ENCODE measurements around the gene HMOX1.

DNA sequence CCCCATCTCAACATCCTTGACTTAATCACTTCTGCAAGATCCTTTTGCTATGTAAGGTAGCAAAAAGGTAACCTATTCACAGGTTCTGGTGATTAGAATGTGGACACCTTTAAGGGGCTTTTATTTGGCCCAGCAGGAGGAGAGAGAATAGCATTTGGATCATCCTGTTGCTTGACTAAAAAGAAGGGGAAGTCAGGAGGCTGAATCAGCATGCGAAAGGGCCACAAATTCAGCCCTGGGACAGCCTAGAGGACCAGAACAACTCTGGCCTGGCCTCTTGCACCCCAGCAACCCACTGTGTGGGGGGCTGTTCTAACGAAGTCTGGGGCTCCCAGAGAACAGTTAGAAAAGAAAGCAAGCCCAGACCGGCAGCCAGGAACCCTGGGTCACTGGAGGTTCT, 3.2 kb upstream of the HMOX1 start:
- no peak for TF ChIP-seq CTCF (IDR thresholded peaks at IDR 0.05 in 8 of 11, conservative IDR thresholded peaks at IDR 0.05 in 3 of 11)
- peak in 1 of 3 donors; percentile 38 for TF ChIP-seq POLR2AphosphoS5 (IDR thresholded peaks at IDR 0.05)
- no peak for TF ChIP-seq POLR2A (IDR thresholded peaks at IDR 0.05)

Measured in spleen (tissue), 7 donors.